GM18499 (cell line): Measurements from ENCODE around the gene CHST12.

Experiments used
- ATAC-seq: cut with Tn5 transposase; IDR thresholded peaks from one replicate; pipeline ENCODE4 v1.9.1; 2021; ENCODE audit warnings: moderate number of reproducible peaks; ENCODE audit not compliant: insufficient read depth, unreplicated experiment

CHST12 gene

DNA sequence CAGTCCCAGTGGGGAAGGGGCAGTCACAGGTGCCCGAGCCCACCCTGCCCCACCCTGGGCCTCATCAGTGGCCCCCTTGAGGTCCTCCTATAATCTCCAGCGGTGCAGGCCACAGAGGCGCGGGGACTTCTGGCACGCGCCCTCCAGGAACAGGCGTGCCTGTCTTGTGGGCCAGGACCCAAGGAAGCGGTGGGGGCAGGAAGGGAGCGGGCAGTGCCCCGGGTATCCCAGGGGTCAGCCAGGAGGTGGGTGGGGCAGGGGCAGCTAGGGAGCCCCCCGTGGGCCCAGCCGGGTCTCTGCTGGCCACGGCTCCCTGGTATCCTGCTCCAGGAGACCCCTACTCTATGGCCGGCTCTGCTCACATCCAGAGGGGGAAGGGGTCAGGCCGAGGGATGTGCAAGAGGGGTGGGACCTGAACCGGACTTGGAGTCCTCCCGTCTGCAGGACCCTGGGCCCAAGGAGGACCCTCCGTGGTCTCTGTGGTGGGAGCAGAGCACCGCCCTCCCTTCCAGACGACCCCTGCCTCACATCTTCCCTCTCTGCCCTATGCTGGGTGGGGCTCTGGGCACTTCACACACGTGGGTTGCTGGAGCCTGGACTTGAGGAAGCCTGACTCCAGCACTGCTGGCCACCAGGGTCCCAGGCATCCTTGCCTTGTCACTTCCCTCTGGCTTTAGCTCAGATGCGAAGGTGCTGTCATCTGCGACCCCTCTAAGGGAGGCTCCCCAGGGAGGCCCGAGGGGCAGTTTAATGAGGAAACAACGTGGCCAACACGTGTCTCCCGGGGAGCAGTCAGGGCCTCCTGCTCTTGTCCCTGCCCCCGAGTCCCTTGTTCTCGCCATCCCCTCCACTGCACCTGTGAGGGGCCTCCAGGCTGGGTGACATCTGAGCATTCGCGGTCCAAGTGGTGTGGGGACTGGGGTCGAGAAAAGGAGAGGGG, 91.0 kb downstream of the CHST12 start:
- ATAC-seq: no peak

DNA sequence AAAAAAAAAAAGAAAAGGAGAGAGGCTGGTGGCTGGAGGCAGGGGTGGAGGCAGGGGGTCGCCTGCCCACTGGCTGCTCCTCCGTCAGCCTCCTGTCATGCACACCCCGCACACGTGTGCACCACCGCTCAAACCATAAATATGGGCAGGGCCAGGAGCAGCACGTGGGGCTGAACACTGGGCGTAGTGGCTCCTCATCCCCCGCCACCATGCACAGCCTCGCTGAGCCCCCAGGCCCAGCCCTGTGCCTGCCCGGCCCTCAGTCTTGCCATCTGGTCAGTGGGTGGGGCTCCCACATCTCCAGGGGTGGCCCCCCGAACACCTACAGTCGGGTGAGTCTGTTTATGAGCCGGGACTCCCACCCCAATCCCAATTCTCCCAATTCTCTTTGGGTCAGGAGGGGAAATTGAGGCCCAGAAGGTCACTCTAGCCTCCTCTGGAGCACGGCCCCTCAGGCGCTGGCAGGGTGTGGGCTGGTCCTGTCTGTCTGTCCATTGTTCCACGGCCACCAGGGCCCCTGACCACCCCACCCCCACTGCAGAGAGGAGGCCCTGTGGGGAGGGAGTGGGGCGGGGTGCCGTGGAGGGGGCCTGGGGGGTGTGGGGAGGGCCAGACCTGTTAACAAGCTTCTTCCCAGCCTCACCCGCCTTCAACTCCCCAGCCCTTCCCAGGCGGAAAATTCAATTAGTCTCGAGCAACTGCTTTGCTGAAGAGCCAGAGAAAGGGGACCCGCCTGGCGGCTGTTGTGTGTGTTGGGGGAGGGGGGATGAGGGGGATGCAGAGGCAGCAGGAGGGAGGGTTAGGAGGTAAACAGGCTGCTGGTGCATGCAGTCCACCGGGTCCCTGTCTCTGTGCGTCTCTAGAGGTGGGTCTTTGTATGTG, 92.2 kb downstream of the CHST12 start:
- ATAC-seq: no peak

DNA sequence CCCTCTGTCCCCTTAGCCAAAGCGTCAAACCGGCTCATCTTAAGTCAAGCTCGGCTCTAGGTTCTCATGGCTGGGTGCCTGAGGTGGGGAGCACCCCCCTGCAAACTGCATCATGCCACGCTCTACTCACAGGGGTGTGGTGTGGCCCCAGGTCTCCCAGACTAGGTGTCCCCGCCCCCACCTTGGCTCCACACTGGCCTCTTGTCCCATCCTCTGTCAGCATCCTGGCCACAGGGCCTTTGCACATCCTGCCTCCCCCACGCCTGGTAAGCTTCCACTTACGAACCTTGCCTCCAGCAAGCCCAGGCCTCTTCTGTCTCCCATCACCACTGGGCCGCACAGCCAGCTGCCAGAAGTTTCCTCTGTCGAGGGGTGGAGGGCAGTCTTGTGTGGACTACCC, 93.0 kb downstream of the CHST12 start:
- no peak for ATAC-seq

DNA sequence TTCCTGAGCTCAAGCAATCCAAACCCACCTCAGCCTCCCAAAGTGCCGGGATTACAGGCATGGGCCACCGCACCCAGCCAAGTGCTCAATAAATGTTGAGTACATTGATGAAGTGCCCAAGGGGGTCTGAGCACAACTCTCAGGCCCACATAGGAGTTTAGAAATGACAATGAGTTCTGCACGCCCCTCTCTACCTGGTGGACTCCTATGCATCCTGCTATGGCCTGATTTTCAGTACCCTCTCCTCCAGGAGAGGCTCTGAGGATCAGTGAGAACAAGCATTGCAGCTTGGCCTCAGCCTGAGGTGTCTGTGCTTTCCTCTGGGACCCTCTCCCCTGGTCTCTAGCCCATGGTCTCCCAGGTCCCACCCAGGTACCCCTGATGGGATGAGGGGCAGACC, 93.7 kb downstream of the CHST12 start:
- no peak for ATAC-seq

DNA sequence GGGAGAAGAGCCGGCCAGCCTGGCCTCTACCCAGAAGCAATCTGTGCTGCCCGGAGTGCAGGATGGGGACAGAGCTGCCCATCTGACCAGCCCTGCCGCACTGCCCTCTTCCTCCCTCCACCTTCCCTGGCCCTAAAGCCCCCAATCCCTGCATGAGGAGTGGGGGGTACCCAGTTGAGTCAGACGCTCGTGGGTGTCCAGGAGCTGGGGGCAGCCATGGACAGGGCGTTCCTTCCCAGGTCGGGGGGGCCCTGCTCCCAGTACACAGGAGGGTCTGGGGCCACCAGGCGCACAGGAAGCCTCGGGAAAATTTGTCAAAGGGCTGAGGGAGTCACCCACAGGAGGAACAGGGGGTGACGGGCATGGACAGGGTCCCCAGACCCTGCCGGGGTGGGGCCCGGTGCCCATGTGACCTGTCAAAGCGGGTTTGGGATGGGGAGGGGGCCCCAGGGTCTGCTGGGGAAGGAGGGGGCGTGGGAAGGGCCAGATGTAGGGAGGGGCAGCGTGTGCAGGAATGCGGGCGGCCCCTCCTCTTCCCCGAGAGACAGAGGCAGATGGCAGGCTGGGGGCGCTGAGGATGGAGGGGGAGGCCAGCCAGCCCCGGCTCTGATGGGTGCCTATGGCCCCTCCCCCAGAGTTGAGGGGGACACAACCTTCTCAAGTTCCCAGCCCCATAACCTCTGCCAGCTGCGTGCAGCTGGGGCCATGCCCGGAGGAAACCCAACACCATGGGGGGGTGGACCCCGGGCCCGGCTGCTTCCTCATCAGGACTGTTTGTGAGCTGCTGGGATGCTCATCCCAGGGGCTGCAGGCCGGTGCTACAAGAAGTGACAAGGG, 94.3 kb downstream of the CHST12 start:
- no peak for ATAC-seq
